Activated CD4-positive, alpha-beta T cell treated with anti-CD3 and anti-CD28 coated beads, Interleukin-2, amount 50 U/mL, for 16 hours (primary cell): ENCODE data around the gene SDR42E2.
"Not testable (repeated sequence)": the region's sequence is repeated elsewhere in the genome, so short reads cannot be mapped to it uniquely, and the experiment has no call there.

Source experiments
- DNase-seq: peaks from one replicate; pipeline ENCODE4 v3.0.0-alpha.2; 2020

SDR42E2 gene

DNA sequence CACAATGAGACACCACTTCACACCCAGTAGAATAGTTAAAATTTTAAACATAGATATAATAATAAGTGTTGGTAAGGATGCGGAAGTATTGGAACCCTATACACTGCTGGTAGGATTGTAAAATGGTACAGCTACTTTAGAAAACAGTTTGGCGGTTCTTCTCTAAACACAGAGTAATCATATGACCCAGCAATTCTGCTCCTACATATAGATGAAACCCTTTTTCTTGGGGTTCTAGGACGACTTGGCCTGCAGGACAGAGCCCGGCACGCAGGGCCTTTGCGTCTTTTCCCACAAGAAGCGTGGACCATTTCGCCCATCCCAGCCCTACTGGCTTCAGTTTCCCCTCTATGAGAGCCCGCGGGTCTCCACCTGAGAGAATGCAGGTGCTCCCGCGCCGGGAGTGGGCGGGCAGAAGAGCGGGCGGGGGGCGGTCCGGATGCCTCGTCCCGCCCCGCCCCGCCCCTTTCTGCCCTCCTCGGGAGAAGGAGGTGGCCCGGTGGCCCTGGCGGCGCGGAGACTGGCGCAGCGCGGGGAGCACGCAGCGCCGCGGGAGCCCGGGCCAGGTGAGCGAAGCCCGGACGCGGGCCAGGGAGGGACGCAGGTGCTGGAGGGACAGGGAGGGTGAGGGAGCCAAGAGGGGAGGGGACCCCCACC is at the start of gene SDR42E2:
SDR42E2 (plus strand) TSS at position 508 of the 657 bp plus-strand sequence. CDS start 3,077 bp downstream, outside the sequence.
- no peak for DNase-seq

DNA sequence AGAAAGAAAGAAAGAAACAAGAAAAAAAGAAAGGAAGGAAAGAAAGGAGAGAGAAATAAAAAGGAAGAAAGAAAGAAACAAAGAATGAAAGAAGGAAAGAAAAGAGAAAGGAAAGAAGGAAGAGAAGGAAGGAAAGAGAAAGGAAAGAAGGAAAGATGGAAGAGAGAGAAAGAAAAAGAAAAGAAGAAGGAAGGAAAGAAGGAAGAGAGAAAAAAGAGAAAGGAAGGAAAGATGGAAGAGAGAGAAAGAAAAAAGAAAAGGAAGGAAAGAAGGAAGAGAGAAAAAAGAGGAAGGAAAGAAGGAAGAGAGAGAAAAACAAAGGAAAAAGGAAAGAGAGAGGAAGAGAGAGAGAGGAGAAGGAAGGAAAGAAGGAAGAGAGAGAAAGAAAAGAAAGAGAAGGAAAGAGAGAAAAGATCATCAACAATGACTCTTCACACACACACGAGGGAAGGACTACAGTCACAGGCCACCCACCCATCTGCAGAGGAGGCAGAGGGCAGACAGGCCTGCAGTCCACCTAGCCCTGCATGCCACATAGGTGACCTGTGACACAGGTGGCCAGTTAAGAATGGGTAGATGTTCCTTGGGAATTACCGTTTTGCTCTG is 46.1 kb upstream of the SDR42E2 start:
- no peak for DNase-seq

DNA sequence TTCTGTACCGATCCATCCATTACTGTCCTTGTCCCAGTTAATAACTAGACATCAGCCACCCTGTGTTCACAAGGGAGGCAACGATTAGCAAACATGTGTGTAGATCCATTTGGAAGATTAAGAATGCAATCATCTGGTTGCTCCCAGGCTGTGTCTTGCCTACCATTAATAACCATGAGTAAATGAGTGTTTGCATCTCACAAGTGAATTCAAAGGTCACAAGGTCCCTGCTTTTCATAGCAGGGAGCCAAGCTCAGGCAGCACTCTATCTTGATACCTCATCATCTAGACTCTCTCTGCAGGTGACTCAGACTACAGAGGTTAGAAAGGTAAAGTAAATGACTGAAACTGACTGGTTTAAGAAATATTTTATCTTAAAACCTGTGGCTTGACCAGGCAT is 44.7 kb upstream of the SDR42E2 start:
- no peak for DNase-seq

DNA sequence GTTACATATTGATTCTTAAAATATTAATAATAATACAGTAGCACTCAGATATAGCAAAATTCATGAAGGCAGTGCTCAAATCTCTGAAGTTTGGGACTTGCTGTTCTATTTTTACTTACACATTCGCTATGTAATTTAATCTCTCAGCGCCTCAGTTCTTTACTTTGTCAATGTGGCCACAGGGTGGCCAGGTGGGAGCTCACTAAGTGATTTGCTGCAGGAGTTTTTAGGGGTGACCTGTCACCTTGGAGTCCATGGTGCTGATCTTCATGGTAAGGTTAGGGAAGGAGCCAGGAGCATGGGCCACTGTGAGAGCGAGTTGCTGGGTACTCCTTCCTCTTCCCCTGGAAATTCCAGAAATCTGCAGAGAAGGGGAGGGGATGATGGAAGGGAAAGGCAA is 41.9 kb upstream of the SDR42E2 start:
- DNase-seq, result no peak

DNA sequence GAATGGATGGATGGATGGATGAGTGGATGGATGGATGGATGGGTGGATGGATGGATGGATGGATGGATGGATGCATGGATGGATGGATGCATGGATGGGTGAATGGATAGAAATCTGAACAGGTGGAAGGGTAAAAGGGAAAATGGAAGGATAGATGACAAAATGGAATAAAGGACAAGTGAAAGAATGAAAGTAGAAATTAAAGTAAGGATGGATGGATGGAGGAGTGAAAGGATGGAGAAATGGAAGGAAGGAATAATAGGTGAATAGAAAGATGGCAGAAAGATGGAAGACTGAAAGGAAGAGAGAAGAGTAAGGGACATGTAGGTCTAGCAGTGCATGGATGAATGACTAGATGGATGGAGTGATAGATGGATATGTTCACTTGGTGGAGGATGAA is 40.1 kb upstream of the SDR42E2 start:
- no peak for DNase-seq

DNA sequence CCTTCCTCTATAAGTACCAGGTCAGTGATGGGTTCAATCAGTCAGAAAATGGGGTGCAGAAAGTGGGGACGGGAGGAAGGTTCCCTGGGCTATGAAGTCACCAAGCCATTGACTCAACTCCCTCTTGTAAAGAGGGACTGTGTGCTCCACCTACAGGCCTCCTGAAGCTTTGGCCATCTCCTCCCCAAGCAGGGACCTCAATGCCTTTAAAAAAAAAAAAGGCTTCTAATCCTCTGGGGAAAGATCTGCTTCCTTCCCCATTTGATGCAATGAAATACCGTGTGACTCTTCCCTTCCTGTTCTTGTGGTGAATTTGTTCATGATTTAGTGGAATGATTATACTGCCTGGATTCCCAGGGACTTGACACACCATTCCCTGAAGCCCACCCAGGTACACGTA is 39.2 kb upstream of the SDR42E2 start:
- no peak for DNase-seq

DNA sequence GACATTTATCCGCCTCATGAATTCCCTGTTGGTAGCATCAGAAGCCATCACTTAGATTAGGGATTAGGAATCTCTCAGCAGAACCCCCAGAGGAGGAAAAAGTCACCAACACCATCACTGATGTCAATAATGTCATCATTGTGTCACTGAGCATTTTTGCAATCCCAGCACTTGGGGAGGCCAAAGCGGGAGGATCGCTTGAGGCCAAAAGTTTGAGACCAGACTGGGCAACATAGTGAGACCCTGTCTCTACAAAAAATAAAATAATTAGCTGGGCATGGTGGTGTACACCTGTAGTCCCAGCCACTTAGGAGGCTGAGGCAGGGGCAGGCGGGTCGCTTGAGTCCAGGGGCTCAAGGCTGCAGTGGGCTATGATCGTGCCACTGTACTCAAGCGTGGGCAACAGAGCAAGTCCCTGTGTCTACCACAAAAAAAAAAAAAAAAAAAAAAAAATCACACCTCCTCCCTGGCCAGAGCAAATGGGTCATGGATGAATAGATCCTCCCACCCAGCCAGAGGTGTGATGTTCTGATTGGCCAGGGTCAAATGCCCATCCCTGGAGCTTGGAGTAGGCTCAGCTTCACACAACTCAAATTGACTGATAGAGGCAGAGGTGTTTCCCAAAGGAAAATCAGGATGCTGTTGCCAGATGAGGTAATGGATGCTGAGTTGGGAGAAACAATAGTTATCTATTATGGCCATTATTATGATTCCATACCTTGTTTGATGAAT is 38.4 kb upstream of the SDR42E2 start:
- DNase-seq, result no peak

DNA sequence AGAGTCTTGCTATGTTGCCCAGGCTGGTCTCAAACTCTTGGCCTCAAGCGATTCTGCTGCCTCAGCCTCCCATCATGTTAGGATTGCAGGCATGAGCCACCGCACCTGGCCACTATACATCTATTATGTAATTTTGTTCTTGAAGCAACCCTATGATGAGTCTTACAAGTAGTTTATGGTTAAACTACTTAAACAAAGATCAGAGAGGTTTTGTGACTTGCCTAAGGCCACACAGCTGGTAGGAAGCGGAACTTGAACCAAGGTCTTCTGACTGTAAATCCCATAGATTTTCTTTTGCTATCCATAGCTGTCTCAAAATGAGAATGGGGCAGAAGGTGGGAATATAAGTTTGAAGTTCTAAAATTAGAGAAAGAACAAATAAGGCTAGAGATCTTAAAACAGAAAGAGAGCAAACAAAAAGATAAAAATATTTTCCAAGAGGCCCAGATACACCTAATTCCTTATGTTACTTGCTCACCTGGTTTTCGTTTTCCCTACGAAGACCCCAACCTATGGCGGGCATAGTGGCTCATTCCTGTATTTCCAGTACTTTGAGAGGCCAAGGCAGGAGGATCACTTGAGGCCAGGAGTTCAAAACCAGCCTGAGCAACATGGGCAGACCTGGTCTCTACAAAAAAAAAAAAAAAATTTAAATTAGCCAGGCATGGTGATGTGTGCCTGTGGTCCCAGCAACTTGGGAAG is 37.6 kb upstream of the SDR42E2 start:
- no peak for DNase-seq

DNA sequence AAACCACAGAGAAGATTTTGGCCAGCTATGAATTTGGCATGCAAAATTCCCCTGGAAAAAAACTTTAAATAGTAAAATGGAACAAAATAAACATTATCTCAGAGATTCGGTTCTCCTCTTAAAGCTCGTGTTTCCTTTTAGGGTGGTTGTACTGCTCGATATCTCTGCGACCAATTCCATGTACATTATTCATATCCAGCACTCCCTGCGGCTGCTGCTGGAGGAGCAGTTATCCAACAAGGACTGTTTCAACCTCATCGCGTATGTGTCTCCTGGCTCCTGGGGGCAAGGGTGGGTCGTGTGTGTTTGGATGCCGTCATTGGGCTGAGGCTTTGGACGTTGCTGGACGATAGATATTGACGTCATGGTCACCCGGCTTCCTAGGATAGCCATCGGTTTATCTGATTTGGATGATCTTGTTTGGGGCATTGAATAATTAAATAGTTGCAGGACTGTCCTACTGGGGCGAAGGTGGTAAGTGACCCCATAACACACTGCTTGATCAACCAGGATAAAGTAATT is 36.2 kb upstream of the SDR42E2 start:
- DNase-seq, result no peak

DNA sequence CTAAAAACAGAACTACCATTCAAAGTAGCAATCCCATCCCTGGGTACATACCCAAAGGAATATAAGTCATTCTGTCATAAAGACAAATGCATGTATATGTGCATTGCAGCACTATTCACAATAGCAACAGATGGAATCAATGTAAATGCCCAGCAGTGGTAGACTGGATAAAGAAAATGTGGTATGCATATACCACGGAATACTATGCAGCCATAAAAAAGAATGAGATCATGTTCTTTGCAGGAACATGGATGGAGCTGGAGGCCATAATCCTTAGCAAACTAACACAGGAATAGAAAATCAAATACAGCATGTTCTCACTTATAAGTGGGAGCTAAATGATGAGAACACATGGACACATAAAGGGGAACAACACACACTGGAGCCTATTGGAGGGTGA is 33.8 kb upstream of the SDR42E2 start:
- DNase-seq, result not testable (repeated sequence)

DNA sequence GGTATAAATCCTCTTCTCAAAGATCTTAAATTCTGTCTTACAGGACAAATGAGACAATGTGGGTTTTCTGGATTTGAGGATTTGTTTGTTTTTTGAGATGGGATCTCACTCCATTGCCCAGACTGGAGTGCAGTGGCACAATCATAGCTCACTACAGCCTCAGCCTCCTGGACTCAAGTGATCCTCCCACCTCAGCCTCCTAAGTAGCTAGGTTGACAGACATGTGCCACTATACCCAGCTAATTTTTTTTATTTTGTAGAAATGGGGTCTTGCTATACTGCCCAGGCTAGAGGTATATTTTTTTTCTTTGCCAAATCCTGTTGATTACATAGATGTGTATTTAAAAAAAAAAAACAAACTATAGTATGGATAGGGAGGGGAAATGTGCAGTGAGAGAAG is 31.8 kb upstream of the SDR42E2 start:
- DNase-seq, result no peak

DNA sequence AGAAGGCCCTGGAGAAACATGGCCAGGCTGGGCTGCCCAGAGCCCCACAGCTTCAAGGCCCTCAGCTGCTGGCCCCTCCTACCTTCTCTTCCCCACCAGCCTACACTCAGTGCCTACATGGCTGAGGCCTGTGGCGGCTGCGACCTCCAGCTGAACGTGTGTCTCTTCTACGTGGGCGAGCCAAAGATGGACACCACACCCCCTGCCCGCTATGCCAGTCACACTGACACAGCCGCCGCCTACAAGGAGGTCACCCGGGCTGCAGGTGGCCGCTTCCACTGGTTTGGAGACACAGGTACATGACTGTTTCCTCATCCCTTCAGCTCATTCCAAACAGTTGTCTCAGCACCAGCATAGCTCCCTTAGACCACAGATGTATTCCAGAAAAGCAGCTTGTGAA is 29.5 kb upstream of the SDR42E2 start:
- DNase-seq, result no peak

DNA sequence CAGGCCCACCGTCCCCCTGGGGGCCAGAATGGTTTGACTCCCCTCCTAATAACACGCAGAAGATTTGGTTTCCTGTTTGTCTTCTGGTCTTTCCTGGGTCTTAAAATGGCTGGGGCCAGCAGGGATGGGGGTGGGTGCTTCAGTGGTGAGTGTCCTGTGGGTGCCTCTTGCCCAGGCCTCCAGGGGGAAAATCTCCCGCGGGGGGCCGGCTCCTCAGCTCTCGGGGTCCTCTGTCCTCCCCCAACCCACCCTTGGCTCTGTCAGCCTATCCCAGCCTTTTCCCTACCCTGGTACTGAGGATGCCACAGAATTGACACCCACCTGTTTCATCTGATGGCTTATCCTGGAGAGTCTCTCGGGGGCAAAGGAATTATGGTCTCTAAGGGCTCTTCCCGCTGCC is 23.8 kb upstream of the SDR42E2 start:
- DNase-seq, result no peak

DNA sequence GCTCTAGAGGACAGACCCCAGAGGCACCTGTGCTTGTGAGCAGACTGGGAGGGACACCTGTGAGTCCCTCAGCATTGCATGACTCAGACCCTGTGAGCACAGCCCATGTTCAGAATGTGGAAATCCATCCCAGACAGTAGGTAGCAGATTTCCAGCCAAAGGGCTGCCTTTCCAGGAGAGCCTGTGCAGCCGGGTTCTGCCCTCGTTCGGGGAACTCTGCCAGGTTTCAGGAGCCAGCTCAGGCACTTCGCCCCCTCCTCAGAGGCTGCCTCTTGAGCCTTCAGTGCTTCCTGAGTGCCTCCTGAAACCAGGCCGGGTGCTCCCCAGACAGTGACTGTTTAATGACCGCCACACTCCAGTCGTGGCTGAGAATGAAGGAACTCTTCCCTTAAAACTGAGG is 23.3 kb upstream of the SDR42E2 start:
- DNase-seq, result no peak

DNA sequence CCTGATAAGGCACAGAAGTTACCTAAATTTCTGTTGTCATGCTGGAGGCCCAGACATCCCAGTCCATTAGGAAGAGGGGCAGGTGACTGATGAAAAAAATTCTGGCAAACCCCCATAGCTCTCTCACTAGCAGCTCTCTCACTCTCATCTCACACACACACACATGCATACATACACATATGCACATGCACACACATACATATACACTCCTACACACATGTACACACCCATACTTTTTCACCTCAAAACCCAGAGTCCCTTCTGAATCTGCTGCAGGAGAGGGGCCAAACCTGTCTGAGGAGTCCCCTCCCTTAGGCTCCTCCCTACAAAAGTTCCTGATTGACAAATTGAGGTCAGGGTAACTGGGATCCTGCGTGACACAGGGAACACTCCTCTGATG is 22.6 kb upstream of the SDR42E2 start:
- DNase-seq, result no peak

DNA sequence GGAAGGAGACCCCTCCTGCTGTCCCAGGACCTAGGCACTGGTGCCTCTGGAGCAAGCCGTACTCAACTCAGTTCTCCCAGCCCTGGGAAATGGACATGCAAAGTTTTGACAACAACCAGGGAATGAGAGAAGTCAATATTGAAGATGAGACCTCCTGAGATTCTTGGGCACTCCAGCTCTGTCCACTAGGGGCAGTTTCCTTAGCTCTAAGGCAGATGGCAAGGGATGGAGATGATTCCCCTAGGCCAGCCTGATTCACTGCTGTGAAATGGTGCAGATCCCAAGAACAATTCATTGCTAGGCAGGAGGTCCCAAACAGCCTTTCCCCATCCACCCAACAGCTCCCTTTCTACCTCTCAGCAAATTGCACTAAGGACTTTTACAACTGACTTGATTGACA is 20.5 kb upstream of the SDR42E2 start:
- DNase-seq, result no peak

DNA sequence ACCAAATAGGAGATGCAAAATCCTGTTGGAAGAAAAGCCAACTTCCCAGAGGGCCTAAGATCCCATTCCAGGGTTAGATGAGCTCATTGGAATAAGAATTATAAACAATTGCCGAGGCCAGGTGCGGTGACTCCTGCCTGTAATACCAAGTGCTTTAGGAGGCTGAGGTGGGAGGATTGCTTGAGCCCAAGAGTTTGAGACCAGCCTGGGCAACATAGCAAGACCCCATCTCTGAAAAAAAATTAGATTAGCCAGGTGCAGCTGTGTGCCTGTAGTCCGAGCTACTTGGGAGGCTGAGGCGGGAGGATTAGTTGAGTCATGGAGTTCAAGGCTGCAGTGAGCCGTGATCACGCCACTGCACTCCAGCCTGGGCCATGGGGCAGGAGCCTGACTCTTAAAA is 17.8 kb upstream of the SDR42E2 start:
- no peak for DNase-seq

DNA sequence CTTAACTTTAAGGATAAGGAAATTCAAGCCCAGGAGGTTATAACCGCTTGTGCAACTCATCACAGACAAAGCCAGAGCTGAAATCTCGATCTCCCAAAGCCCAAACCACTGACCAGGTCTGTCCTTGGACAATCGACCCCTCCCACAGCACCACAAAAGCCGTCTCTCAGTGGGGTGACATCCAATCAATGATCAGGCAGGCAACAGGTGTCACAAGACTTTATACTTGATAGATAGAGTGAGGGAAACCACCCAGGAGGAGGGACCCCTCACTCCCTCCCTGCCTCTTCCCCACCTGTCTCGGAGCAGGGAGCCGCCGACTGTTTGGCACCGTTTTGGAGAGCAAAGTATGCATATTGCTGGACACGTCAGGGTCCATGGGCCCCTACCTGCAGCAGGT is 14.5 kb upstream of the SDR42E2 start:
- no peak for DNase-seq

DNA sequence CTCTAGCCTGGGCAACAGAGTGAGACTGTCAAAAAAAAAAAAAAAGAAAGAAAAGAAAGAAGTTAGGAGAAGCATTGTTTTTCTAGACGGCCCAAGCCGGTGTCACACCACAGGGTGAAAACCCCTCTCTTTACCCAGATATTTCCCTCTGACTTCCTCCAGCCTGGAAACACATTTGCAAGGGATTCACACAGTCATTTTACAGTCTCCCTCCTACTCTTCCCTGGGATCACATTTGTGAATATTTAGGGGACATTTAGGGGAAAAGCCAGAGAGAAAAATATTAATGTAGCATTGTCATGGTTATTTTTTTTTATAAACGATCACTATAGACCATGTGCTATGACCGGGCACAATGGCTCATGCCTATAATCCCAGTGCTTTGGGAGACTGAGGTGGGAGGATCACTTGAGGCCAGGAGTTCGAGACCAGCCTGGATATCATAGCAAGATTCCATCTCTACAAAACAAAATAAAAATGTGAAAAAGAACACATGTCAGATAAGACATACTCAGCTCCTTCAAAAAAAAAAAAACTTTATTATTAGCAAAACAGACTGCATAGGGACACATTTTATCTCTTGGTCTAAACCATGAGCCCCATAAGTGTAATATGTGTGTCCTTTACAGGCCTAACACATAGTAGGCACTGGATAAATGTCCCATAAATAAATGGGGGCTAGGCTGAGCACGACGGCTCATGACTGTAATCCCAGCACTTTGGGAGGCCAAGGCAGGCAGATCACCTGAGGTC is 10.9 kb upstream of the SDR42E2 start:
- DNase-seq, result no peak

DNA sequence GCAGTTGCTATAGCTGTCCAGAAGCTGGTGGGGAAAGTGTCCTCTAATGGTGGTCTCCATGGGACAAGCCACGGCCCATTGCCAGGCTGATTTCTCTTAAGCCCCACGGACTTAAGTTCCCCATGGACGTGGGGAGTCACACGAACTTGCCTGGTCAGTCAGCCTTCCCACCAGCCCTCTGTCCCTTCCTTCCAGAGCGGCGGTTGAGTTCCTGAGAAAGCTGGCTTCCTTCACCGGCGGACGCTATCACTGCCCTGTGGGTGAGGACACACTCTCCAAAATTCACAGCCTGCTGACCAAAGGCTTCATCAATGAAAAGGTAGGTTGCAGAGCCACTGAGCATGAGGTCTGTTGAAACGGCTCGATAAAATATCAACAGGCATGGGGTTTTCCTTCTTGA is 10.0 kb upstream of the SDR42E2 start:
- DNase-seq, result no peak

DNA sequence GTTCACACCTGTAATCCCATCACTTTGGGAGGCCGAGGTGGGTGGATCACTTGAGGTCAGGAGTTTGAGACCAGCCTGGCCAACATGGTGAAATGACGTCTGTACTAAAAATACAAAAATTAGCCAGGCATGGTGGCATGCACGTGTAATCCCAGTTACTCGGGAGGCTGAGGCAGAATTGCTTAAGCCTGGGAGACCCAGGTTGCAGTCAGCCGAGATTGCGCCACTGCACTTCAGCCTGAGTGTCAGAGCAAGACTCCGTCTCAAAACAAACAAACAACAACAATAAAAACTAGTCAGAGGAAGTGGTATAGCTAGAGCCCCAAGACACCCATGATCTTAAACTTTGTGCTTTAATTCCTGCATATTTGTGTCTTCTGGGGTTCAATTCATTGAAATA is 9.2 kb upstream of the SDR42E2 start:
- not testable (repeated sequence) for DNase-seq

DNA sequence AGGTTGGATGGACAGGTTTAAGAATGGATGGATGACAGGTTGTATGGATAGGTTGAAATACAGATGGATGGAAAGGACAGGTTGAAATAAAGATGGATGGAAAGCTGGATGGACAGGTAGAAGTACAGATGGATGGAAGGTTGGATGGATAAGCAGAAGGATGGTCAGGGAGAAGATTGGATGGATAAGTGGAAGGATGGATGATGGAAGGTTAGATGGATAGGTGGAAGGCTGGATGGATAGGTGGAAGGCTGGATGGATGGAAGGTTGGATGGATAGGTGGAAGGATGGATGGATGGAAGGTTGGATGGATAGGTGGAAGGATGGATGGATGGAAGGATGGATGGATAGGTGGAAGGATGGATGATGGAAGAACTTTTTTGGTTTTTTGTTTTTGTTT is 905 bp upstream of the SDR42E2 start:
- DNase-seq, result no peak

DNA sequence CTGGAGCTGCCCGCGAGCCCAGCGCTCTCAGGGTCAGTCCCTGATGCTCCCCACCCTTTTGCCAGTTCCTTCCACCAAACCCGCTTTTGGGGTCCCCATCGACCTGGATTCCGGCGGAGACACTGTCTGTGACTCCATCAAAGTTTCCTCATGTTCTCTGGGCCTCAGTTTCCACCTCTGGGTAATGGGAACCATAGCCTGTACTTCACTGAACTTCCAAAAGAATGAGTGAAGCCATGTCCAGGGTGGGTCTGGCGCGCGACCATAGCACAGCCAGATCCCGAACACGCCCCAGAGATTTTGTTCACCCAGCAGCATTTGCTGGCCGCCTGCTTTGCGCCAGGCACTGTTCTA is 327 bp downstream of the SDR42E2 start:
- DNase-seq, result no peak
